Esophagus muscularis mucosa (tissue), 3 donors: ENCODE measurements around the gene SLC1A1.

Source experiments
- POLR2A ChIP-seq: fragments of 450-650 bp; IDR thresholded peaks from one replicate; pipeline ENCODE4 v1.6.1; 2017; ENCODE audit warnings: antibody characterized with exemption, moderate library complexity, mild to moderate bottlenecking, low read depth
- POLR2AphosphoS5 ChIP-seq, 2 donors: sonication (generic); formaldehyde crosslinking; IDR thresholded peaks; one replicate each; pipeline ENCODE4 v1.6.1; 2017; ENCODE audit warnings: antibody characterized with exemption in 2 of 2
- TF ChIP-seq, protein P1 (sequence below), 3 experiments: fragments of 200-600 bp in 2 of 3; fragments of 450-650 bp in 1 of 3; sonication (generic) in 2 of 3; IDR thresholded peaks; one replicate each; pipeline ENCODE4 v1.5.1; 2017 to 2019; ENCODE audit warnings: antibody characterized with exemption in 3 of 3, mild to moderate bottlenecking in 2 of 3, moderate library complexity in 1 of 3

- no peak for TF ChIP-seq POLR2AphosphoS5 (IDR thresholded peaks at IDR 0.05)
- TF ChIP-seq, protein P1, sequence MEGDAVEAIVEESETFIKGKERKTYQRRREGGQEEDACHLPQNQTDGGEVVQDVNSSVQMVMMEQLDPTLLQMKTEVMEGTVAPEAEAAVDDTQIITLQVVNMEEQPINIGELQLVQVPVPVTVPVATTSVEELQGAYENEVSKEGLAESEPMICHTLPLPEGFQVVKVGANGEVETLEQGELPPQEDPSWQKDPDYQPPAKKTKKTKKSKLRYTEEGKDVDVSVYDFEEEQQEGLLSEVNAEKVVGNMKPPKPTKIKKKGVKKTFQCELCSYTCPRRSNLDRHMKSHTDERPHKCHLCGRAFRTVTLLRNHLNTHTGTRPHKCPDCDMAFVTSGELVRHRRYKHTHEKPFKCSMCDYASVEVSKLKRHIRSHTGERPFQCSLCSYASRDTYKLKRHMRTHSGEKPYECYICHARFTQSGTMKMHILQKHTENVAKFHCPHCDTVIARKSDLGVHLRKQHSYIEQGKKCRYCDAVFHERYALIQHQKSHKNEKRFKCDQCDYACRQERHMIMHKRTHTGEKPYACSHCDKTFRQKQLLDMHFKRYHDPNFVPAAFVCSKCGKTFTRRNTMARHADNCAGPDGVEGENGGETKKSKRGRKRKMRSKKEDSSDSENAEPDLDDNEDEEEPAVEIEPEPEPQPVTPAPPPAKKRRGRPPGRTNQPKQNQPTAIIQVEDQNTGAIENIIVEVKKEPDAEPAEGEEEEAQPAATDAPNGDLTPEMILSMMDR (IDR thresholded peaks at IDR 0.05), result no peak
- TF ChIP-seq POLR2A, result no peak
These were observed 60.7 kb downstream of the SLC1A1 start for GRCh38 chr9:4550777-4551484.
